ENCODE data around the gene CNOT9. TPM values are rescaled to one million over a fixed set of nuclear protein-coding genes. Genes with fewer than 3 reads are reported as not detected.

Gene CNOT9
- total and polyA plus RNA-seq, 2 of the 13 experiments (the other 11 are each of a cell fraction or from before 2014, with no cell fraction given): 82.6 to 92.4 TPM

- TF ChIP-seq ELF4 (CRISPR knock-in tag; IDR thresholded peaks at IDR 0.05; ENCODE audit: borderline replicate concordance) (0 out of 2 replicates have a peak, but pooled peaks have one; percentile 42), SOX13 (IDR thresholded peaks at IDR 0.05) (peak; percentile 2; the same call in 1 of the 2 replicates), SOX13 (CRISPR knock-in tag; conservative IDR thresholded peaks at IDR 0.05 in 1 of 2, IDR thresholded peaks at IDR 0.05 in 1 of 2) (no peak), REPIN1 (CRISPR knock-in tag; IDR thresholded peaks at IDR 0.05; ENCODE audit: borderline replicate concordance, low read depth) (no peak), HCFC1 (IDR thresholded peaks at IDR 0.05; ENCODE audit: low read depth, low read length) (peak; percentile 7; the same call in 1 of the 2 replicates), MXI1 (IDR thresholded peaks at IDR 0.05; ENCODE audit: borderline replicate concordance, low read depth, low read length) (peak; percentile 48; the same call in 1 of the 3 replicates), PAWR (CRISPR knock-in tag; IDR thresholded peaks at IDR 0.05; ENCODE audit: borderline replicate concordance) (no peak), XRCC5 (optimal IDR thresholded peaks at IDR 0.05; ENCODE audit: low read length) (peak; percentile 12), GTF2F1 (IDR thresholded peaks at IDR 0.05; ENCODE audit: low read length) (0 out of 2 replicates have a peak, but pooled peaks have one; percentile 32), PATZ1 (CRISPR knock-in tag; IDR thresholded peaks at IDR 0.05) (no peak), KDM5A (IDR thresholded peaks at IDR 0.05; ENCODE audit: borderline replicate concordance, low read length) (peak; percentile 71), ZNF292 (CRISPR knock-in tag; IDR thresholded peaks at IDR 0.05; ENCODE audit: borderline replicate concordance, low read depth) (peak; percentile 45; the same call in 1 of the 2 replicates), MIXL1 (CRISPR knock-in tag; IDR thresholded peaks at IDR 0.05) (0 out of 2 replicates have a peak, but pooled peaks have one; percentile 18), NAIF1 (CRISPR knock-in tag; IDR thresholded peaks at IDR 0.05; ENCODE audit: borderline replicate concordance) (0 out of 2 replicates have a peak, but pooled peaks have one; percentile 17), ZNF333 (CRISPR knock-in tag; IDR thresholded peaks at IDR 0.05; ENCODE audit: borderline replicate concordance) (0 out of 2 replicates have a peak, but pooled peaks have one; percentile 3), RBFOX2 (IDR thresholded peaks at IDR 0.05; ENCODE audit: low read depth, low read length) (peak; percentile 75), ZNF605 (CRISPR knock-in tag; IDR thresholded peaks at IDR 0.05) (0 out of 2 replicates have a peak, but pooled peaks have one; percentile 7), ZNF446 (CRISPR knock-in tag; IDR thresholded peaks at IDR 0.05) (0 out of 2 replicates have a peak, but pooled peaks have one; percentile 29), HNRNPL (IDR thresholded peaks at IDR 0.05; ENCODE audit: low read depth, low read length) (peak; percentile 68; the same call in 1 of the 2 replicates), MTF1 (CRISPR knock-in tag; IDR thresholded peaks at IDR 0.05) (0 out of 2 replicates have a peak, but pooled peaks have one; percentile 71), CREB1 (IDR thresholded peaks at IDR 0.05) (peak; percentile 20; the same call in 1 of the 2 replicates), CREB1 (CRISPR knock-in tag; IDR thresholded peaks at IDR 0.05) (no peak), DMAP1 (CRISPR knock-in tag; IDR thresholded peaks at IDR 0.05) (peak; percentile 60; the same call in 1 of the 2 replicates), KDM2A (CRISPR knock-in tag; IDR thresholded peaks at IDR 0.05; ENCODE audit: borderline replicate concordance, low read depth) (peak; percentile 64; the same call in 1 of the 2 replicates), ZNF75D (CRISPR knock-in tag; IDR thresholded peaks at IDR 0.05; ENCODE audit: borderline replicate concordance) (0 out of 2 replicates have a peak, but pooled peaks have one; percentile 2), ONECUT2 (CRISPR knock-in tag; IDR thresholded peaks at IDR 0.05) (peak; percentile 76; the same call in 1 of the 2 replicates), CBX5 (CRISPR knock-in tag; IDR thresholded peaks at IDR 0.05; ENCODE audit: borderline replicate concordance) (0 out of 2 replicates have a peak, but pooled peaks have one; percentile 30), ARNTL (CRISPR knock-in tag; IDR thresholded peaks at IDR 0.05) (no peak), ASH2L (IDR thresholded peaks at IDR 0.05; ENCODE audit: insufficient read length, low read depth, low read length) (peak; percentile 97), ZNF335 (CRISPR knock-in tag; IDR thresholded peaks at IDR 0.05) (no peak), TFAP4 (IDR thresholded peaks at IDR 0.05; ENCODE audit: borderline replicate concordance, low read depth) (peak; percentile 14; the same call in 1 of the 2 replicates)
These were observed 396 bp downstream of the CNOT9 start (continued) for GRCh38 chr2:218569038-218569431.

Measured in HepG2 (cell line).